ENCODE results near the gene ZNF532.

ZNF532 gene

GRCh38 chr18:58867281-58867961, 2.7 kb downstream of the ZNF532 start:
- no peak for DNase-seq (ENCODE audit: low read depth)
- TF ChIP-seq CTCF (IDR thresholded peaks at IDR 0.05; ENCODE audit: insufficient read depth, low read depth, low read length, missing control alignments): no peak
- H3K4me3 ChIP-seq (ENCODE audit: low read depth, low read length): no peak overlapping the region

GRCh38 chr18:58868440-58868839, 3.8 kb downstream of the ZNF532 start:
- no peak for TF ChIP-seq CTCF (IDR thresholded peaks at IDR 0.05; ENCODE audit: insufficient read depth, low read depth, low read length, missing control alignments)
- no peak for DNase-seq (ENCODE audit: low read depth)
- no peak overlapping the region for H3K4me3 ChIP-seq (ENCODE audit: low read depth, low read length)

- no peak for TF ChIP-seq CTCF (IDR thresholded peaks at IDR 0.05; ENCODE audit: insufficient read depth, low read depth, low read length, missing control alignments)
- DNase-seq (ENCODE audit: low read depth): no peak
Measured at GRCh38 chr18:58870130-58870529, 5.5 kb downstream of the ZNF532 start.

GRCh38 chr18:58870621-58871020, 5.9 kb downstream of the ZNF532 start:
- DNase-seq (ENCODE audit: low read depth): no peak
- no peak for TF ChIP-seq CTCF (IDR thresholded peaks at IDR 0.05; ENCODE audit: insufficient read depth, low read depth, low read length, missing control alignments)

More at GRCh38 chr18:58870130-58870529, 5.5 kb downstream of the ZNF532 start:
- H3K4me3 ChIP-seq (ENCODE audit: low read depth, low read length): no peak overlapping the region

GRCh38 chr18:58871514-58872420, 7.1 kb downstream of the ZNF532 start:
- no peak for DNase-seq (ENCODE audit: low read depth)
- H3K4me3 ChIP-seq (ENCODE audit: low read depth, low read length): no peak overlapping the region
- TF ChIP-seq CTCF (IDR thresholded peaks at IDR 0.05; ENCODE audit: insufficient read depth, low read depth, low read length, missing control alignments): no peak

More at GRCh38 chr18:58870621-58871020, 5.9 kb downstream of the ZNF532 start:
- no peak overlapping the region for H3K4me3 ChIP-seq (ENCODE audit: low read depth, low read length)

- no peak for TF ChIP-seq CTCF (IDR thresholded peaks at IDR 0.05; ENCODE audit: insufficient read depth, low read depth, low read length, missing control alignments)
- no peak for DNase-seq (ENCODE audit: low read depth)
- H3K4me3 ChIP-seq (ENCODE audit: low read depth, low read length): no peak overlapping the region
Measured at GRCh38 chr18:58878640-58879039, 14.0 kb downstream of the ZNF532 start.

Measured in GM12865 (cell line).